WERI-Rb-1 (cell line): Measurements from ENCODE around the gene DNM3.

Experiments
- DNase-seq: peaks from one replicate; pipeline ENCODE4 v3.0.0-alpha.2; 2020
- H3K27ac ChIP-seq: fragments of 250-450 bp; sonication (Bioruptor Pico); 2 replicates; pipeline ENCODE4 v1.5.1; 2020; ENCODE audit warnings: mild to moderate bottlenecking, moderate library complexity
- H3K27me3 ChIP-seq: fragments of 250-450 bp; sonication (Bioruptor Pico); 2 replicates; pipeline ENCODE4 v1.5.1; 2021; ENCODE audit warnings: mild to moderate bottlenecking, low read depth, moderate library complexity; ENCODE audit not compliant: insufficient read depth, severe bottlenecking
- H3K36me3 ChIP-seq: fragments of 250-450 bp; sonication (Bioruptor Pico); 2 replicates; pipeline ENCODE4 v1.5.1; 2020; ENCODE audit warnings: mild to moderate bottlenecking, moderate library complexity
- H3K4me3 ChIP-seq: 2 replicates; pipeline ENCODE4 v1.5.1; 2011; ENCODE audit warnings: low read depth, mild to moderate bottlenecking, control low read depth, low read length
- H3K9me3 ChIP-seq: fragments of 250-450 bp; sonication (Bioruptor Pico); 2 replicates; pipeline ENCODE4 v1.5.1; 2021; ENCODE audit warnings: mild to moderate bottlenecking, moderate library complexity; ENCODE audit not compliant: severe bottlenecking
- CTCF ChIP-seq: IDR thresholded peaks from 2 replicates; pipeline ENCODE4 v1.5.1; 2011; ENCODE audit warnings: low read depth, mild to moderate bottlenecking, control low read depth, inconsistent platforms, low read length

DNM3 gene

GRCh38 chr1:171873664-171874063, 32.4 kb downstream of the DNM3 start:
- no peaks in the 10 kb centered on the region for H3K27me3 ChIP-seq
- no peak for DNase-seq
- H3K27ac ChIP-seq, result no peak overlapping the region
- TF ChIP-seq CTCF, result no peak
- no peak overlapping the region for H3K4me3 ChIP-seq
- H3K36me3 ChIP-seq, result no peaks in the 10 kb centered on the region
- H3K9me3 ChIP-seq, result no peaks in the 10 kb centered on the region

DNA sequence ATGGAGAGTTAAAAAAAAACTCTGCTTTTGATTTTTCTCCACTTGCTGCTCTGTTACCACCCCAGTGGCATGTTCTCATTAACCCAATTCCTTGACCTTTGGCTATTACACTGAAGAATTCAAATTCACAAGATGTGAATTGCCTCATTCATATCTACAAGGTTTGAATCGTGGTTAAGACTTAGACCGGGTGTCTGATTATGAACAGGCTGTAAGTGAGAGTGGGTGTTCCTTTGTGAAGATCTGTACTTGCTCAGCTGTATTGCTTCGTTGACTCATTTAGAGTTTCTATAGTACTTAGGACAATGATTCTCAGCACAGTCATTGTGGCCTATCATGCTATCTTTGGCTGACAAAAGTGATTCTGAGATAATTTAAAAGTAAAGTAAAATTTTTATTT, 36.4 kb downstream of the DNM3 start:
- no peaks in the 10 kb centered on the region for H3K36me3 ChIP-seq
- no peak for DNase-seq
- H3K27ac ChIP-seq, result no peak overlapping the region

DNA sequence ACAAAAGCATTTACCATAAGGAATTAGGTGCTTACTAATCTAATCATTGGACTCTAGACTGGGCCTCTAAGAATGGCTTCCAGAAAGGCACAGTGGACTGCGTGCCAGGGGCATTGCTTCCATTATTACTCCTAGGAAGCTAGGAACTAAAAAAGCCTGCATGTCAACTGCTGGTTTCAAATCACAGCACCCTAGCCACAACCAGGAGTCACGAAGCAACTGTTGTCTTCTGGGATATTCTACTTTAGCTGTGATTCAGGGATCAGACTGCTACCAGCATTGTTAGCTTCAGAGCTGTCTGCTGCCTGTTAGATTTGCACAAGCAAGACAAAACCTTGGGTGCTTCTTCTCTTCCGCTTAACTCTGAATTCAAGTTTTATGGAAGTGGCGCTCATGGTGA, 38.3 kb downstream of the DNM3 start:
- Histone ChIP-seq H3K36me3 (no peaks in the 10 kb centered on the region), H3K4me3 (no peak overlapping the region), H3K27me3 (no peaks in the 10 kb centered on the region), H3K27ac (no peak overlapping the region), H3K9me3 (no peaks in the 10 kb centered on the region)
- no peak for TF ChIP-seq CTCF
- DNase-seq, result no peak

More for the DNA sequence above, 36.4 kb downstream of the DNM3 start:
- no peak for TF ChIP-seq CTCF
- Histone ChIP-seq H3K4me3 (no peak overlapping the region), H3K9me3 (no peaks in the 10 kb centered on the region), H3K27me3 (no peaks in the 10 kb centered on the region)

DNA sequence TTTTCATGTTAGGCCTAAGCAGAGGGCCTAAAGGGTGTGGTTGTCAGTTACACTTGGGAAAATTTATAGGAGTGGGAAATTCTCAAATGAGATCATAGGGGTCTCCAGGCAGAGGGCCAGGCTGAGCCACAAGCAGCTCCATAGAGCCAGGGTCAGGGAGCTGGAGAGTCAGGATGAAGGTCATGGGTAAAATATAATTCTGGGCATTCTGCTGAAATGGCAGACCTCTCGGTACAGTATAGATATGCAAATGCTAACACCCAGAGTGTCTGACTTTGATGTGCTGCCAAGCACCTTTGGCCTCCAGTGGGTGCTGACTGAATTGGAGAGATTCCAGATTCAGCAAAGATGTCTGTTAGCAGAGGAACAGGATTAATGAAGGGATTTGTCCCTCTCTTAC, 40.1 kb downstream of the DNM3 start:
- H3K36me3 ChIP-seq, result no peaks in the 10 kb centered on the region
- H3K4me3 ChIP-seq, result no peak overlapping the region
- no peak overlapping the region for H3K27ac ChIP-seq
- no peaks in the 10 kb centered on the region for H3K27me3 ChIP-seq
- TF ChIP-seq CTCF, result no peak
- no peaks in the 10 kb centered on the region for H3K9me3 ChIP-seq
- DNase-seq, result no peak

DNA sequence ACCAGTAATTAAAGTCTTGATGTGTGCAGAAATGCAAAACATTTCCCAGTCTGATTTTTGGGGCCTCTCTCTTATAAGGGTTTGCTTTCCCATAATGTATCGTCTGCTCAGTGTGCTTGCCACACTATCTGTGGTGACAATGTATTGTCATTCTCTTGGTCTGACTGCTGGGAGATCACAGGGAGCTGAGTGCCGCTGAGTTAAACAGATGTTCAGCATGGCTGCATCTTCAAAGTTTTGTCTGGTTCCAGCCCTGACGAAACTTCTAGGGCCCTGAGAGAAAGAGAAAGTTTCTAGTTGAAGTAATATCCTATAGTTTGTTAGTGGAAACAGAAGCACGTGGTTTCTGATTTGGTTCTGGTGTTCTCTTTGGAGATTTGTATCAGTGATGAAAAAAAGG, 42.6 kb downstream of the DNM3 start:
- no peak overlapping the region for H3K27ac ChIP-seq
- no peaks in the 10 kb centered on the region for H3K9me3 ChIP-seq
- no peaks in the 10 kb centered on the region for H3K27me3 ChIP-seq
- no peak for TF ChIP-seq CTCF
- no peak for DNase-seq
- H3K36me3 ChIP-seq, result no peaks in the 10 kb centered on the region
- no peak overlapping the region for H3K4me3 ChIP-seq

- H3K27me3 ChIP-seq, result no peaks in the 10 kb centered on the region
- no peak overlapping the region for H3K27ac ChIP-seq
- no peak for DNase-seq
- no peak for TF ChIP-seq CTCF
- H3K36me3 ChIP-seq, result no peaks in the 10 kb centered on the region
- no peaks in the 10 kb centered on the region for H3K9me3 ChIP-seq
- H3K4me3 ChIP-seq, result no peak overlapping the region
These were observed 43.2 kb downstream of the DNM3 start for GRCh38 chr1:171884475-171884874.
